Adrenal gland (tissue), 12 donors: ENCODE data around the gene RSRC1. TPM values are rescaled to one million over a fixed set of nuclear protein-coding genes. Genes with fewer than 3 reads are reported as not detected.
A peak's percentile ranks its signal among the peaks of the same experiment; 100 is the strongest.
"Not testable (repeated sequence)": the region's sequence is repeated elsewhere in the genome, so short reads cannot be mapped to it uniquely, and the experiment has no call there.

Source experiments
- DNase-seq, 7 donors: peaks; one replicate each; pipeline ENCODE4 v3.0.0-alpha.2; 2019 to 2020
- H3K27ac ChIP-seq, 5 donors: fragments of 200-600 bp; sonication (generic) in 4 of 5; 1 replicate in 3 of 5; 2 replicates in 2 of 5; pipeline versions ENCODE4 v1.5.1 to v1.8.0; 2016 to 2020; ENCODE audit warnings: mild to moderate bottlenecking in 1 of 5
- H3K27me3 ChIP-seq: fragments of 200-600 bp; 2 replicates; pipeline ENCODE4 v1.8.0; 2021
- H3K36me3 ChIP-seq, 2 donors: fragments of 200-600 bp; replicated peaks in 1 of 2; 1 replicate in 1 of 2; 2 replicates in 1 of 2; pipeline versions ENCODE4 v1.5.1 to v1.8.0; 2018 to 2022
- H3K4me1 ChIP-seq, 2 donors: fragments of 200-600 bp; replicated peaks in 1 of 2; 1 replicate in 1 of 2; 2 replicates in 1 of 2; pipeline versions ENCODE4 v1.5.1 to v1.8.0; 2018 to 2021
- H3K4me3 ChIP-seq, 4 donors: fragments of 200-600 bp; sonication (generic) in 3 of 4; one replicate each; pipeline ENCODE4 v1.5.1; 2016 to 2018
- H3K9me3 ChIP-seq, 3 donors: fragments of 200-600 bp; sonication (generic) in 1 of 3; replicated peaks in 1 of 3; 1 replicate in 2 of 3; 2 replicates in 1 of 3; pipeline versions ENCODE4 v1.5.1 to v1.8.0; 2016 to 2021
- POLR2A ChIP-seq, 2 donors: fragments of 450-650 bp; IDR thresholded peaks; one replicate each; pipeline ENCODE4 v1.6.1; 2017; ENCODE audit warnings: antibody characterized with exemption in 2 of 2, mild to moderate bottlenecking in 2 of 2, moderate library complexity in 1 of 2
- WGBS, 4 donors: extraction: QIAGEN DNeasy Blood & Tissue Kit in 2 of 4; methylation state at CpG; one replicate each; pipeline versions ENCODE4 v1.1.5 to v1.1.7; 2013 to 2017; 5-methylcytosine and 5-hydroxymethylcytosine counted together
- intact Hi-C, 2 donors: fragments of 100-400 bp; cut with DNase I; formaldehyde crosslinking; loops; one replicate each; pipeline versions ENCODE4 v1.14.1 to v1.15.0; 2022 to 2023
- polyA plus RNA-seq, 3 donors: library from polyadenylated mRNA; stranded (reverse); fragments of 200-250 nt in 2 of 3; fragments of 350-450 nt in 1 of 3; fragmentation: Illumina TruSeq in 1 of 3; extraction: RNeasy Lipid Tissue Mini Kit (QIAGEN cat#74804) in 1 of 3; gene quantifications; one replicate each; pipeline ENCODE4 v1.2.3, GENCODE V29; 2013 to 2014
- total RNA-seq, 9 donors: library from RNA; depleted of rRNA in 4 of 9; stranded (reverse); fragments of >200 nt in 4 of 9; fragments of 120-200 nt in 1 of 9; fragmentation: NEBNext Ultra II Directional in 1 of 9; extraction: Animal tissue kit (Norgen Biotek cat#: 25700) in 1 of 9; gene quantifications; one replicate each; pipeline versions ENCODE4 v1.1.0 to v1.2.4, GENCODE V29; 2013 to 2023
- TF ChIP-seq, protein P1 (sequence below), 6 experiments: fragments of 450-650 bp in 4 of 6; fragments of 200-600 bp in 2 of 6; sonication (generic) in 1 of 6; IDR thresholded peaks; 1 replicate in 5 of 6; 2 replicates in 1 of 6; pipeline versions ENCODE4 v1.5.1 to v1.8.0; 2016 to 2021; ENCODE audit warnings: antibody characterized with exemption in 6 of 6, mild to moderate bottlenecking in 2 of 6, moderate library complexity in 1 of 6
- donor health status: healthy with polysubstance abuse.
- donor health status: Bipolar disorder and iron deficiency.
- donor health status: DM: yes; HTN: yes; CAD: no.
- donor health status: DM: no; HTN: no; CAD: no.
- donor health status: DM: no; HTN: no; CAD: no.
- donor health status: DM: yes; HTN: yes; CAD: no.

Gene RSRC1
- total and polyA plus RNA-seq, 12 donors = 12.6 to 125 (median 37.5) TPM

DNA sequence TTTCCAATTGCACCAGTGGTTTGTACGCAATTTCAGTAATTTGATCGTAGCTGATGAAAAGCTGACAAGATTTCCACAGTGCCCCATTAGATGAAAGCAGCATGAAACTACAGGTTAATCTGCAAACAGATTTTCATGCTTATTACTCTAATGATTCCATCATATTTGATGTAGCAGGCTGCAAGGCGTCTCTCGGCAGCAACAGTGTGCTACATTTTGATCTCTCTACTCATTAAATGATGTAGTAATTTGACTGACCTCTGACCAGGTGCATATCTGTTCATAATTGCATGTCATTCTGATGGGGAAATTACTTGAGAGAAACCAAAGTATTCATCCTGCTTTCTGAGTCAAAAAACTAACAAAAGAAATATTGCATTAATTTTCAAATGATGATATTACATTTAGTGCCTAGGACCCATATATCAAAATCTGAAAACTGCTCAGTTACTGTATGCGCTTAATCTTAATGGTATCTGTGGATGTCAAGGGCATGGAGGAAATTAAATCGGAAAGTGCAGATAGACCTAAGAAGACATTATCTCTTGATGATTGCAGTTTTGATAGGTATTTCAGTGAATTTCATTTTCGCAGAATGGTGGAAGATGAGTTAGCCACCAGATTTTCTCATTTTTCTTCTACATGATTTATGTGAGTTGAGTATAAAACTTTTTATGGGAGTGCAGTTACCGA lies 198.5 kb downstream of the RSRC1 start:
- intact Hi-C loops = no loop called here
- TF ChIP-seq, protein P1, sequence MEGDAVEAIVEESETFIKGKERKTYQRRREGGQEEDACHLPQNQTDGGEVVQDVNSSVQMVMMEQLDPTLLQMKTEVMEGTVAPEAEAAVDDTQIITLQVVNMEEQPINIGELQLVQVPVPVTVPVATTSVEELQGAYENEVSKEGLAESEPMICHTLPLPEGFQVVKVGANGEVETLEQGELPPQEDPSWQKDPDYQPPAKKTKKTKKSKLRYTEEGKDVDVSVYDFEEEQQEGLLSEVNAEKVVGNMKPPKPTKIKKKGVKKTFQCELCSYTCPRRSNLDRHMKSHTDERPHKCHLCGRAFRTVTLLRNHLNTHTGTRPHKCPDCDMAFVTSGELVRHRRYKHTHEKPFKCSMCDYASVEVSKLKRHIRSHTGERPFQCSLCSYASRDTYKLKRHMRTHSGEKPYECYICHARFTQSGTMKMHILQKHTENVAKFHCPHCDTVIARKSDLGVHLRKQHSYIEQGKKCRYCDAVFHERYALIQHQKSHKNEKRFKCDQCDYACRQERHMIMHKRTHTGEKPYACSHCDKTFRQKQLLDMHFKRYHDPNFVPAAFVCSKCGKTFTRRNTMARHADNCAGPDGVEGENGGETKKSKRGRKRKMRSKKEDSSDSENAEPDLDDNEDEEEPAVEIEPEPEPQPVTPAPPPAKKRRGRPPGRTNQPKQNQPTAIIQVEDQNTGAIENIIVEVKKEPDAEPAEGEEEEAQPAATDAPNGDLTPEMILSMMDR (IDR thresholded peaks at IDR 0.05) = no peak
- TF ChIP-seq POLR2A (IDR thresholded peaks at IDR 0.05) = no peak
- H3K27ac ChIP-seq = no peak overlapping the region
- DNase-seq = no peak
- H3K27me3 ChIP-seq = no peaks in the 10 kb centered on the region
- H3K9me3 ChIP-seq = no peaks in the 10 kb centered on the region
- H3K4me3 ChIP-seq = no peak overlapping the region
- 91 to 93% (median 93%) methylated on average over 8 of the region's 8 CpGs for WGBS, 4 donors
- no peaks in the 10 kb centered on the region for H3K4me1 ChIP-seq
- H3K36me3 ChIP-seq = no peaks in the 10 kb centered on the region

DNA sequence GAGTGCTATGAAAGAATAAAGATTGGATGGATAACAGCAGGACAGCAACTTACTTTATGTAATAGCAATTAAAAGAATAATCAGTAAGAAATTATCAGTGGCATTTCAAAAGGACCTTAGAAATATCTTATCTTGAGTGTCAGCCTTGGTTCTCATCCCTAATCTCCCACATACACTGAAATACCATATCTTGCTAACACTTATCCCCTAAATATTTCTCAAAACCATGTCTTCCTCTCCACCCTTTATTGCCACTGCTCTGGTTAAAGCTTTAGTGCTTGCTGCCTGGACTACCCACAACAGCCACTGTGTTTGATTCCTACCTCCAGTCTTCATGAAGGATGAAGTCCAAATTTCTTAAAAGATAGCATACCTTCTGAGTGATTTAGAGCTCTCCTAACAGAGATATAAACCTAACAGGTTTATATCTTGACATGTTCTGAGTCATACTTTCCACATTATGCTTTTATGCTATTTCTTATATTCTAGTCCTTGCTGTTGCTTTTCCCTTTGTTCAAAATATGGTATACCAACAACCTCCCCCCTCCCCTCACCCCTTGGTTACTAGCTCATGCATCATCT lies 202.8 kb downstream of the RSRC1 start:
- intact Hi-C loops = no loop called here
- no peak for TF ChIP-seq POLR2A (IDR thresholded peaks at IDR 0.05)
- TF ChIP-seq, protein P1 (IDR thresholded peaks at IDR 0.05) = no peak
- Histone ChIP-seq H3K27me3 (no peaks in the 10 kb centered on the region), H3K9me3 (no peaks in the 10 kb centered on the region), H3K4me3 (no peak overlapping the region), H3K27ac (no peak overlapping the region), H3K4me1 (no peaks in the 10 kb centered on the region), H3K36me3 (no peaks in the 10 kb centered on the region)
- DNase-seq = no peak

DNA sequence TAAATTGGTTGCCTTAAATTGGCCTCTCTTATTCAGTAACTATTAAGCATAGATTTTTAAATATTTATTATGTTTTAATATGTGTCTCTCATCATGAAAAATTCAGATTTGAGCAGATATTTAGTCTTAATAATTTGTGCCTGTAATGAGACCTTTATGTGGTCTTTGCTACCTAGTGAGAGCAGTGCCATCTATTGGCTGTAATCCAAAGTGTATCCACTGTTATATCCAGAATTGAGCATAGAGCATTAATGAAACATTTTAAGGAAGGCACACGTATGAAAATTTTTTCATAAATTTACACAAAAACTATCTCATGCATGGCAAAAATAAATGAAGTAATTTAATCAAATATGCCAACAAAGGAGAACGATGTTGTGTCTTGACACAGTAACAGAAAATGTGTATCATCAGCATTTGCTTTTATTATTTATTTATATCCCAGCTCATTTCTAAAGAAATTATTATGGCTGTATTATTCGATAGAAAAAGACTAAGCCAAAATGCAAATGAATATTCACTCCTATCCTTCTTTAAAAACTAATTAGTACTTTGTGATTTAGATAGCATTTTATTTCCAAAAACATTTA lies 203.5 kb downstream of the RSRC1 start:
- H3K4me3 ChIP-seq = no peak overlapping the region
- no peaks in the 10 kb centered on the region for H3K4me1 ChIP-seq
- no peaks in the 10 kb centered on the region for H3K9me3 ChIP-seq
- intact Hi-C loops = no loop called here
- 41 to 53% (median 45%) methylated on average over 3 of the region's 3 CpGs for WGBS, 4 donors
- no peak for DNase-seq
- no peak for TF ChIP-seq POLR2A (IDR thresholded peaks at IDR 0.05)
- TF ChIP-seq, protein P1 (IDR thresholded peaks at IDR 0.05) = peak in 4 of 6 experiments; percentile 11 to 20 (median 14)
- H3K36me3 ChIP-seq = no peaks in the 10 kb centered on the region
- no peaks in the 10 kb centered on the region for H3K27me3 ChIP-seq
- no peak overlapping the region for H3K27ac ChIP-seq

DNA sequence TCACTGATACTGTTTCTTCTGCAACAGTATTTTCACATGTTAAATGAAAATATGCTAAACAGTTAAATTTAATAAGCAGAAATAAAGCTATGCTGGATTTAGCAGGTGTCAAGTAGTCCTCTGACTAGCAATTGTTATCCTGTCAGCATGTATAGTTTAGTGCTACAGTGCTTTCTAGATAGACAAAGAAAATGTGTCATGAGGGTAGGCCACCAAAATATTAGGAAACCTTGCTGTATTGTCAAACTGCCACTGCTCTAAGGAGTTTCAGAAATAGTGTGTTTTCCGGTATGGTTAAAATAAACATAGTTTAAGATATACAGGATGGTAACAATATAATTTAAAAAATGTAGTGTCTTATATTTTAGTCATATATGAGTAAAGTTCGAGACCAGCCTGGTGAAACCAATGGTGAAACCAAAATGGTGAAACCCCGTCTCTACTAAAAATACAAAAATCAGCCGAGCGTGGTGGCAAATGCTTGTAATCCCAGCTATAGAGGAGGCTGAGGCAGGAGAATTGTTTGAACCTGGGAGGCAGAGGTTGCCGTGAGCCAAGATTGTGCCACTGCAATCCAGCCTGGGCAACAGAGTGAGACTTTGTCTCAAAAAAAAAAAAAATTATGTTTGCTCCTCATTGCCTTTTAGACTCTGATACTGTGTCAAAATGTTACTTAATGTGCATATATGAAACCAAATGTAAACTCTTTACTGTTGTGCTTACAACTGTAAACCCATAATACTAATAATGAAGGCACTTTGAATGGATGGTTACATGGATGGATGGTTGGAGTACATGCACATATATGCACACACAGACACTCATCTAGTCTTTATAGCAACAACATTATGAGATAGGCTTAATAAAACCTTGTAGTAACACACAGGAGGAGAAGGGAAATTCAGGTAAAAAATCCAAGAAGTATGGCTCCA lies 204.8 kb downstream of the RSRC1 start:
- H3K4me1 ChIP-seq = no peaks in the 10 kb centered on the region
- H3K9me3 ChIP-seq = no peaks in the 10 kb centered on the region
- H3K27me3 ChIP-seq = no peaks in the 10 kb centered on the region
- TF ChIP-seq POLR2A (IDR thresholded peaks at IDR 0.05) = no peak
- TF ChIP-seq, protein P1 (IDR thresholded peaks at IDR 0.05) = no peak
- H3K4me3 ChIP-seq = no peak overlapping the region
- H3K27ac ChIP-seq = no peak overlapping the region
- WGBS, 4 donors = 92 to 96% (median 96%) methylated on average over 6 of the region's 6 CpGs
- intact Hi-C loops = no loop called here
- no peaks in the 10 kb centered on the region for H3K36me3 ChIP-seq
- DNase-seq = no peak

DNA sequence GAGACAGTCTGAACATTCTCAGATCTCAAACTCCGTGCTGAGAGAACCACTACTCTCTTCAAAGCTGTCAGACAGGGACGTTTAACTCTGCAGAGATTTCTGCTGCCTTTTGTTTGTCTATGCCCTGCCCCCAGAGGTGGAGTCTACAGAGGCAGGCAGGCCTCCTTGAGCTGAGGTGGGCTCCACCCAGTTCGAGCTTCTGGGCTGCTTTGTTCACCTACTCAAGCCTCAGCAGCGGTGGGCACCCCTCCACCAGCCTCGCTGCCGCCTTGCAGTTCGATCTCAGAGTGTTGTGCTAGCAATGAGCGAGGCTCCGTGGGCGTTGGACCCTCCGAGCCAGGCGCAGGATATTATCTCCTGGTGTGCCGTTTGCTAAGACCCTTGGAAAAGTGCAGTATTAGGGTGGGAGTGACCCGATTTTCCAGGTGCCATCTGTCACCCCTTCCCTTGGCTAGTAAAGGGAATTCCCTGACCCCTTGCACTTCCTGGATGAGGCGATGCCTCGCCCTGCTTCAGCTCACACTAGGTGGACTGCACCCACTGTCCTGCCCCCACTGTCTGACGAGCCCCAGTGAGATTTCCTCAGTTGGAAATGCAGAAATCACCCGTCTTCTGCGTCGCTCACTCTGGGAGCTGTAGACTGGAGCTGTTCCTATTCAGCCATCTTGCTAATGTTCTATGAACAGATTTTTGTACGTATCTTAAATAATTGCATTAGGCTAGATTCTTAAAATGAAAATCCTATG lies 220.0 kb downstream of the RSRC1 start:
- H3K27ac ChIP-seq, H3K27me3 ChIP-seq, H3K4me3 ChIP-seq, H3K4me1 ChIP-seq, H3K9me3 ChIP-seq, intact Hi-C loops, H3K36me3 ChIP-seq: not testable (repeated sequence)
- 54 to 69% (median 60%) methylated on average over 12 to 21 of the region's 21 CpGs for WGBS, 4 donors
- DNase-seq = peak in 1 of 7 donors; percentile 54
